Smooth muscle cell (in vitro differentiated cells): Measurements from ENCODE around the gene MRPL38. TPM values are rescaled to one million over a fixed set of nuclear protein-coding genes. Genes with fewer than 3 reads are reported as not detected.
"Not testable (repeated sequence)": the region's sequence is repeated elsewhere in the genome, so short reads cannot be mapped to it uniquely, and the experiment has no call there.

Source experiments
- DNase-seq: peaks from one replicate; lab custom pipeline; 2025; ENCODE audit not compliant: unreplicated experiment; lab: John Stamatoyannopoulos, UW
- H2AFZ ChIP-seq: fragments of 200-600 bp; sonication (generic); 2 replicates; pipeline ENCODE4 v1.6.0; 2016; ENCODE audit warnings: antibody characterized with exemption, low read depth, mild to moderate bottlenecking
- H3F3A ChIP-seq: fragments of 200-600 bp; sonication (generic); 2 replicates; pipeline ENCODE4 v1.6.0; 2017; ENCODE audit warnings: antibody characterized with exemption, low read depth
- H3K27ac ChIP-seq: fragments of 200-600 bp; sonication (generic); 2 replicates; pipeline ENCODE4 v1.5.1; 2016; ENCODE audit warnings: low read depth, mild to moderate bottlenecking
- H3K27me3 ChIP-seq: fragments of 200-600 bp; sonication (generic); 2 replicates; pipeline ENCODE4 v1.6.1; 2016; ENCODE audit warnings: low read depth, mild to moderate bottlenecking
- H3K36me3 ChIP-seq: fragments of 200-600 bp; sonication (generic); 2 replicates; pipeline ENCODE4 v1.5.1; 2016; ENCODE audit warnings: low read depth
- H3K4me1 ChIP-seq: fragments of 200-600 bp; sonication (generic); 2 replicates; pipeline ENCODE4 v1.5.1; 2016; ENCODE audit warnings: low read depth
- H3K4me2 ChIP-seq: fragments of 200-600 bp; sonication (generic); 2 replicates; pipeline ENCODE4 v1.6.0; 2016; ENCODE audit warnings: mild to moderate bottlenecking
- H3K4me3 ChIP-seq: fragments of 200-600 bp; sonication (generic); 2 replicates; pipeline ENCODE4 v1.5.1; 2016; ENCODE audit warnings: mild to moderate bottlenecking
- H3K79me2 ChIP-seq: fragments of 200-600 bp; sonication (generic); 2 replicates; pipeline ENCODE4 v1.6.0; 2016; ENCODE audit warnings: low read depth, mild to moderate bottlenecking
- H3K9ac ChIP-seq: fragments of 200-600 bp; sonication (generic); 2 replicates; pipeline ENCODE4 v1.6.0; 2016; ENCODE audit warnings: low read depth
- H3K9me3 ChIP-seq: fragments of 200-600 bp; sonication (generic); replicated peaks from 2 replicates; pipeline ENCODE4 v1.5.1; 2016; ENCODE audit warnings: low read depth
- H4K20me1 ChIP-seq: fragments of 200-600 bp; sonication (generic); 2 replicates; pipeline ENCODE4 v1.6.0; 2016; ENCODE audit warnings: low read depth
- CTCF ChIP-seq: fragments of 200-600 bp; sonication (generic); IDR thresholded peaks from 2 replicates; pipeline ENCODE4 v1.5.1; 2017; ENCODE audit warnings: borderline replicate concordance, mild to moderate bottlenecking, antibody characterized with exemption; ENCODE audit not compliant: insufficient read depth, poor library complexity, severe bottlenecking
- WGBS: methylation state at CpG from one replicate; pipeline ENCODE4 v1.1.7; 2016; ENCODE audit warnings: low lambda C conversion rate; 5-methylcytosine and 5-hydroxymethylcytosine counted together
- polyA plus RNA-seq: library from polyadenylated mRNA; unstranded; fragments of >200 nt; fragmentation: Nextera tagmentation; extraction: Ambion mirVana; gene quantifications from 2 replicates; pipeline ENCODE4 v1.2.1, GENCODE V29; 2016
- total RNA-seq: library from RNA; depleted of rRNA; stranded (reverse); fragments of >200 nt; gene quantifications from 2 replicates; pipeline ENCODE4 v1.2.3, GENCODE V29; 2014

MRPL38 gene
- total and polyA plus RNA-seq, 2 experiments from 2014 or later: 48.4 to 90.5 TPM

DNA sequence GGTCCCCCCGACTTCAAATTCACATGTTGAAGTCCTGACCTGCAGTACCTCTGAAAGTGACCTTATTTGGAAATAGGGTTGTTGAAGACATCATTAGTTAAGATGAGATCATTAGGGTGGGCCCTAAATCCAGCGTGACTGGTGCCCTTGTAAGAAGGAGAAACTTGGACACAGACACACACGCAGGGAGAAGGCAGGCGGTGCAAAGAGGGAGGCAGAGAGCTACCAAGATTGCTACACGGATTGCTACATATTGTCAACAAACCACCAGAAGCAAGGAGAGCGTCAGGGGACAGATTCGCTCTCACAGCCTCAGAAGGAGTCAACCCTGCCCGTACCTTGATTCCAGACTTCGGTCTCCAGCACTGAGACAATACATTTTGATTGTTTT, 42.8 kb downstream of the MRPL38 start:
- Histone ChIP-seq H2AFZ (no peak overlapping the region), H3K36me3 (no peaks in the 10 kb centered on the region), H3K27ac (no peak overlapping the region), H3K79me2 (no peaks in the 10 kb centered on the region), H3K9me3 (no peaks in the 10 kb centered on the region), H3F3A (no peaks in the 10 kb centered on the region), H3K4me1 (no peaks in the 10 kb centered on the region), H4K20me1 (no peaks in the 10 kb centered on the region), H3K4me3 (no peak overlapping the region), H3K9ac (no peak overlapping the region), H3K27me3 (no peaks in the 10 kb centered on the region), H3K4me2 (no peak overlapping the region)
- WGBS: 86% methylated on average over 9 of the region's 9 CpGs
- no peak for TF ChIP-seq CTCF
- no peak for DNase-seq

GRCh38 chr17:75859358-75859757, 45.3 kb downstream of the MRPL38 start:
- H4K20me1 ChIP-seq, H3K4me3 ChIP-seq, H3K9me3 ChIP-seq, H3K27me3 ChIP-seq, H3K36me3 ChIP-seq, H2AFZ ChIP-seq, DNase-seq, H3K79me2 ChIP-seq, H3K4me2 ChIP-seq, H3K27ac ChIP-seq, H3K4me1 ChIP-seq, H3K9ac ChIP-seq, H3F3A ChIP-seq: not testable (repeated sequence)
- WGBS: 94% methylated on average over 10 of the region's 10 CpGs

DNA sequence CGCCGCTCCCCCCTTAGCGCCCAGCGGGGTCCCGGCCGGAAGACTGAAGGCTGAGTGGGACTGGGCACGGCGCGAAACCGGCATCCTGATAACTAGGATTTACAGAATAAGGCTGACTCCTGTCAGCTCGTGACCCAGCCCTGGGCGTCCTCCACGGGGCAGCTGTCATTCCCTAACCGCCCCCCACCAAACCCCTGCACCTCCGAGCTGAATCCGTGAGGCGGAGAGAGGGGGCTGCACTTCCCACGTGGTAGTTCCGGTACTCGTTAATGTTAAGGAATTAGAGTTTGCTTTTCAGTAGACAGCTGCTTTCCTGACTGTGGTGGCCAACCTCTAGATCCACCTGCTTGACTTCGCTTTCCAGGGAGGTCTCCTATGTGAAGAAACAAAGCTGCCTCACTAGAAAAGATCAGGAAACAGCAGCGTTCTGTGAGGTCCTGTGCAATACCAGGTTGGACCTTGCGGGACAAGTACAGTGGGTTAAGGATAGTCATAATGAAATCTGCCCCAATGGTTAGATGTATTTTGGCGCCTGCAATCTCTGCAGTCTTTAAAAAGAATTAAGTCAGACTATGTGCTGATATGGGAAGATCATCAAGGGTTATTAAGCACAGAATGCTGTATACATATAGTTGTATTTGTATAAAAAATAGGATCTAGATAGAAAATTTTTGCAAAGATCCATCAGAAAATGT, 48.5 kb downstream of the MRPL38 start:
- H3K4me3 ChIP-seq: peak overlapping the region; percentile 75
- no peak for DNase-seq
- H3K9ac ChIP-seq: peak overlapping the region; percentile 82
- peaks cover 6% of the 10 kb centered on the region for H3K79me2 ChIP-seq
- peak overlapping the region; percentile 90 for H3K4me2 ChIP-seq
- peak overlapping the region; percentile 80 for H2AFZ ChIP-seq
- no peaks in the 10 kb centered on the region for H3K27me3 ChIP-seq
- no peaks in the 10 kb centered on the region for H3K36me3 ChIP-seq
- H3K27ac ChIP-seq: peak overlapping the region; percentile 79
- no peaks in the 10 kb centered on the region for H3K9me3 ChIP-seq
- WGBS: 4% methylated on average over 24 of the region's 24 CpGs
- H4K20me1 ChIP-seq: peaks cover 16% of the 10 kb centered on the region
- peaks cover 8% of the 10 kb centered on the region for H3K4me1 ChIP-seq
- no peak for TF ChIP-seq CTCF
- H3F3A ChIP-seq: peaks cover 10% of the 10 kb centered on the region

DNA sequence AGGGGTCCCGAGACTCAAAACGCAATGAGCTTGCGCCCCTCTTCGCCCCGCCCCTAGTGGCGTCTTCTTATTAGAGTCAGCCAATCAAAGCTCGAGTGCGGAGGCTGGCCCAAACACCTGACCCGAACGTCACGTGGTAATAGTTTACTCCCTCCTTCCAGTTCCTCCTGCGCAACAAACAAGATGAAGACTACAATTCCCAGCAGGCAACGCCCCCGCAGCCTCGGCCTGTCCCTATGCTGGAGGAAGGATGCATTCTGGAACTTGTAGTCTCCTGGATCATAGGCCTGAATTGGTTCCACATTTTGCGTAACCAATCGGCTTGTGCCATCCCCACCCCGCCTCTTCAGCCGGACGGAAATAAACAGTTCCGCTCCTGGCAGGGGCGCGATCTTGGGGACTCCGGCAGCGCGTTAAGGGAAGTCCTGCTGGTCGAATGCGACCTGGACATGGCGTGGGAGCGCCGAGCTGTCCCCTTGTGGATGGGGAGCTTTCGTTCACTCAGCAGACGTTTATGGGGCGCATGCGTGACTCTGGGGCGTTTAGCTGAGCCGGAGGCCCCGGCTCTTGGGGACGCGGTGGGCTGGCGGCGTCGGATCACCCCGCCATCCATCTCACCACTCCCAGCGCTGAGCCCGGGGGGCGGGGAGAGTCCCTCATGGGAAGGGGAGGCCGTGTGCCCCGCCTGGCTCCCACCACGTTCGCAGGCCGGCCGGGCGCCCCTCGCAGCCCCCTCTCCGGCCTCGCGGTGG, 49.2 kb downstream of the MRPL38 start, which contains the start of gene WBP2:
Gene WBP2 (minus strand): TSS at position 26 of the 752 bp plus-strand sequence. CDS start 38 bp downstream, outside the sequence.
- Histone ChIP-seq H3K9me3 (no peaks in the 10 kb centered on the region), H3K4me1 (peaks cover 8% of the 10 kb centered on the region), H4K20me1 (peaks cover 16% of the 10 kb centered on the region), H3K4me3 (peak within 1 kb of the TSS; percentile 75), H3K36me3 (no peaks in the 10 kb centered on the region), H2AFZ (peak within 1 kb of the TSS; percentile 80), H3F3A (peaks cover 10% of the 10 kb centered on the region), H3K27ac (peak within 1 kb of the TSS; percentile 81), H3K9ac (peak within 1 kb of the TSS; percentile 82), H3K79me2 (peaks cover 6% of the 10 kb centered on the region), H3K27me3 (no peaks in the 10 kb centered on the region), H3K4me2 (peak within 1 kb of the TSS; percentile 90)
- TF ChIP-seq CTCF: peak; percentile 37
- peak; percentile 86 for DNase-seq
- WGBS: under 1% methylated on average over 48 of the region's 58 CpGs
